HPDE6-E6E7 (cell line): ENCODE data around the gene TXK.
"Not testable (repeated sequence)": the region's sequence is repeated elsewhere in the genome, so short reads cannot be mapped to it uniquely, and the experiment has no call there.

ENCODE experiments used
- DNase-seq: peaks from one replicate; pipeline ENCODE4 v3.0.0; 2011; ENCODE audit warnings: missing footprints; ENCODE audit errors: extremely low spot score

Gene TXK

GRCh38 chr4:48134081-48134480 lies at the start of gene TXK:
Gene TXK, minus strand, starts transcription at chr4:48134250. Its CDS starts 80 bp downstream, at chr4:48134170.
- no peak for DNase-seq

- no peak for DNase-seq
These were observed 46.2 kb upstream of the TXK start for GRCh38 chr4:48180234-48180633.

GRCh38 chr4:48178931-48179330 lies 44.9 kb upstream of the TXK start:
- no peak for DNase-seq

- DNase-seq = peak; percentile 8
These were observed 41.8 kb upstream of the TXK start for GRCh38 chr4:48175806-48176205.

GRCh38 chr4:48175328-48175727 lies 41.3 kb upstream of the TXK start:
- DNase-seq = no peak

- peak; percentile 66 for DNase-seq
These were observed 39.3 kb upstream of the TXK start for GRCh38 chr4:48173056-48173991.

GRCh38 chr4:48172651-48173050 lies 38.6 kb upstream of the TXK start:
- DNase-seq = no peak

- DNase-seq = no peak
These were observed 35.6 kb upstream of the TXK start for GRCh38 chr4:48169636-48170035.

- DNase-seq = no peak
These were observed 33.7 kb upstream of the TXK start for GRCh38 chr4:48167538-48168263.

- not testable (repeated sequence) for DNase-seq
These were observed 30.5 kb upstream of the TXK start for GRCh38 chr4:48164561-48164960.

- DNase-seq = no peak
These were observed 29.7 kb upstream of the TXK start for GRCh38 chr4:48163746-48164145.

- no peak for DNase-seq
These were observed 28.1 kb upstream of the TXK start for GRCh38 chr4:48162162-48162561.

GRCh38 chr4:48157271-48157670 lies 23.2 kb upstream of the TXK start:
- DNase-seq = no peak

- DNase-seq = no peak
These were observed 22.4 kb upstream of the TXK start for GRCh38 chr4:48156423-48156822.

- DNase-seq = no peak
These were observed 19.9 kb upstream of the TXK start for GRCh38 chr4:48153791-48154550.

GRCh38 chr4:48152259-48152658 lies 18.2 kb upstream of the TXK start:
- no peak for DNase-seq

- DNase-seq = no peak
These were observed 15.8 kb upstream of the TXK start for GRCh38 chr4:48149827-48150370.

GRCh38 chr4:48147621-48148020 lies 13.6 kb upstream of the TXK start:
- no peak for DNase-seq

- no peak for DNase-seq
These were observed 7.0 kb upstream of the TXK start for GRCh38 chr4:48141048-48141447.

GRCh38 chr4:48139691-48140090 lies 5.6 kb upstream of the TXK start:
- DNase-seq = no peak

GRCh38 chr4:48138936-48139335 lies 4.9 kb upstream of the TXK start:
- DNase-seq = no peak

- DNase-seq = no peak
These were observed 4.5 kb upstream of the TXK start for GRCh38 chr4:48138511-48138910.
